Skeletal muscle tissue (tissue), 4 donors: ENCODE results near the gene ECE1. TPM values are rescaled to one million over a fixed set of nuclear protein-coding genes. Genes with fewer than 3 reads are reported as not detected.

Experiments
- H3K27ac ChIP-seq: one replicate; pipeline ENCODE4 v1.7.0; 2013; ENCODE audit warnings: mild to moderate bottlenecking, low read depth, low read length, inconsistent platforms
- H3K27me3 ChIP-seq, 3 donors: one replicate each; pipeline ENCODE4 v1.7.0; 2013; ENCODE audit warnings: low read length in 3 of 3; ENCODE audit not compliant: control insufficient read depth in 3 of 3, insufficient read depth in 3 of 3
- H3K36me3 ChIP-seq, 3 donors: one replicate each; pipeline ENCODE4 v1.7.0; 2013; ENCODE audit warnings: low read length in 3 of 3; ENCODE audit not compliant: control insufficient read depth in 3 of 3, insufficient read depth in 3 of 3
- H3K4me1 ChIP-seq, 3 donors: one replicate each; pipeline ENCODE4 v1.7.0; 2013; ENCODE audit warnings: low read length in 3 of 3, mild to moderate bottlenecking in 3 of 3; ENCODE audit not compliant: control insufficient read depth in 3 of 3, insufficient read depth in 3 of 3
- H3K4me3 ChIP-seq, 3 donors: one replicate each; pipeline ENCODE4 v1.7.0; 2013; ENCODE audit warnings: low read length in 3 of 3
- H3K9ac ChIP-seq, 3 donors: one replicate each; pipeline ENCODE4 v1.7.0; 2013; ENCODE audit warnings: low read length in 3 of 3, mild to moderate bottlenecking in 3 of 3, moderate library complexity in 2 of 3, low read depth in 1 of 3
- H3K9me3 ChIP-seq, 3 donors: one replicate each; pipeline ENCODE4 v1.7.0; 2013; ENCODE audit warnings: low read length in 3 of 3; ENCODE audit not compliant: control insufficient read depth in 3 of 3
- total RNA-seq: library from RNA; depleted of rRNA; stranded (reverse); fragments of >200 nt; gene quantifications from one replicate; pipeline ENCODE4 v1.2.3, GENCODE V29; 2014
- donor health status: Osteomylitis.

Gene ECE1
- total RNA-seq, 1 donor from 2014 or later = 25.6 TPM

DNA sequence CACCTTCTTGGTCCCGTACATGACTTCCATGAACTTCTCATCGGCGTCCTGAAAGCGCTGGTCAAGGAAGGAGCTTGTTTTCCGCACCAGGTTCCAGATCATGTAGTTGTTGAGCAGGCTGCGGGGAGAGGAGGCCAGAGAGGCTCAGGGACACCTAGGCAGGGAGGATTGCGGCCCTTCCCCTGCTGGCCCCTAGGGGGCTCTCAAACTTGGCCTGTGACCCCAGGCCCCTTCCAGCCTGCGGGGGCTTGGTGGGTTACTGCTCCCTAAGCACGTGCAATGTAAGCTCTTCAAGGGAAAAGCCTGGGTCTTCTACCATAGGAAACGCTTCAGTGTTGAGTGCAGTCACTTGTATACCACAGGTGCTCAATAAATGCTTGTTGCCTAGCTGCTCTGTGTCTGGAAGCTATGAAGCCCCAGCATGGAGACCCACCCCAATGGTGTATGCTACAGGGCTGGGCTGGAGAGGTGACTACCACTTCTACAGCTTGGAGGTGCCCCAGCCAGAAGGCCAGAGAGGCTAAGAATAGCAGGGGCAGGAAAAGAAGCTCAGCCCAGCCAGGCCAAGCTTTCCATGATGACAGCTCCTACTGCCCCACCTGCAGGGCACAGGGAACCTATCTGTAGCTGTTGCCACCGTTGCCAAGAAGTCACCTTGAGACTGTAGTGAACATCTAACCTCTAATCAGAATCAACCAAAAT lies 45.1 kb downstream of the ECE1 start:
- Histone ChIP-seq H3K9ac (no peak overlapping the region), H3K9me3 (no peaks in the 10 kb centered on the region), H3K36me3 (peaks cover 28 to 36% (median 29%) of the 10 kb centered on the region in 3 donors), H3K4me3 (no peak overlapping the region), H3K27ac (no peak overlapping the region), H3K4me1 (no peaks in the 10 kb centered on the region), H3K27me3 (no peaks in the 10 kb centered on the region)

DNA sequence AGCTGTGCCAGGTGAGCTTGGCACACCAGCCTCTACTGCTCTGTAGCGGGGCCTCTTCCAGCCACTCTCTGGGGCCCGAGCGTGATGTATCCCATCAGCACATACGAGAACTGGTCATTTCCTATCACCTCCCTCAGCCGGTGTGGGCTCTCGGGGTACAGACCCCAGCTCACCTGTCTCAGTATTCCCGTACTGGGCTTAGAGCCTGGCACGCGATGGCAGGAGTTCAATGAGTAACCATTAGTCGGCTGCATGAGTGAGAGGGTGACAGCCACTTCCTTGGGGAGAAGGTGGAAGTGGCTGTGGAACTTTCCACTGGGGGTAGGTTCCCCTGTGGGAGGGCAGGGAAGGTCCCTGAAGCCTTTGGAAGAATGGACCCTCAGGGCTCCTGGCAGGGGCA lies 46.1 kb downstream of the ECE1 start:
- H3K9ac ChIP-seq = no peak overlapping the region
- H3K36me3 ChIP-seq = peaks cover 28 to 36% (median 28%) of the 10 kb centered on the region in 3 donors
- H3K9me3 ChIP-seq = no peaks in the 10 kb centered on the region
- no peaks in the 10 kb centered on the region for H3K27me3 ChIP-seq
- no peak overlapping the region for H3K4me3 ChIP-seq
- H3K4me1 ChIP-seq = no peaks in the 10 kb centered on the region
- no peak overlapping the region for H3K27ac ChIP-seq

DNA sequence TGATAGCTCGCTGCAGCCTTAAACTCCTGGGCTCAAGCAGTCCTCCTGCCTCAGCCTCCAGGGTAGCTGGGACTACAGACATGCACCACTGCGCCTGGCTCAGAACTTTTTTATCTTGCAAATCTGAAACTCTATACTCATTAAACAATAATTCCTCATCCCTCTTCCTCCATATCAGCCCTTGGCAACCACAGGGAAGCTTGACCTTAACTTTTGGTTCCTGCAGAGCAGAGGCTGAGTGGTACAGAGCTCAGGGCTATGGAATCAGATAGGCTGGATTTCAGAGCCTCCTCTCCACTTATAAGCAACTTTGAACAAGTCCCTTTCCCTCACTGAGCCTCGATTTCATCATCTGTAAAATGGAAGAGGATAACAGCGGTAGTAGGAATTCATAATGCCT lies 47.4 kb downstream of the ECE1 start:
- H3K27me3 ChIP-seq = no peaks in the 10 kb centered on the region
- no peaks in the 10 kb centered on the region for H3K9me3 ChIP-seq
- H3K4me1 ChIP-seq = no peaks in the 10 kb centered on the region
- no peak overlapping the region for H3K4me3 ChIP-seq
- H3K9ac ChIP-seq = no peak overlapping the region
- H3K36me3 ChIP-seq = peaks cover 30 to 41% (median 30%) of the 10 kb centered on the region in 3 donors
- no peak overlapping the region for H3K27ac ChIP-seq

DNA sequence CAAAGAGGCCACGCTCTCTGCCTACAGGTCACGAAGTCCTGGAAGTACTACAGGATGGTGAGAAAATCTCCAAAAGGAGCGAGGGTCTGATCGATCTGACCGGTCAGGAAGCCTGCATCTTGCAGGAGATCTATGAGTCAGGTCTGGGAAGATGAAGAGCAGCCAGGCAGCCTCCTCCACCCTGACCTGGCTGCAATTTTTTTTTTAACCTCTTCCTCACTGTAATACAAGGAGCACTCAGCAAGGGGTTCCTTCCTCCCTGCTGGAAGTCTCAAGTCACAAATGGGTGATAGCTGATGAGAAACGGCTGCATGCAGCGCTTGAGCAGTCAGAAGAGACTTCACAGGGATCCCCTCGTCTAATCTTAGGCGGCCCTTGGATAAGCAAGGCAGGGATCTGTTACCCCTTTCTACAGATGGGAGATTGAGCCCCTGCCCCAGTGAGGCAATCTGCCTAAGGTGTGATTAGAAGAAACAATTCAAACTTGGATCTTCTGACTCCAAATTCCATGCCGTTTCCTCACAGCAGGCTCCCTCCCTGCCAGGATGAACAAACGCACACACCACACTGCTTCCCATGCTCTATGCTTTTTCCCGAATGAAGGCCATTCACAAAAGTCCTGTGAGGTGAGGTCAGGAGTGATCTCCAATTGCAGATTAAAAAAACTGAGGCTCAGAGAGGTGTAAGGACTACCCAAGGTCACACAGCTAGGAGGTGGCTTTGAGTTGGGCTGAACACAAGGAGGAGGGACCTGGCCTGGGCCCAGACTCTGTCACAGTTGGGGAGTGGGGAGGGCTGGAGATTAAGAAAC lies 48.3 kb downstream of the ECE1 start:
- Histone ChIP-seq H3K36me3 (peaks cover 32 to 39% (median 36%) of the 10 kb centered on the region in 3 donors), H3K9ac (no peak overlapping the region), H3K4me1 (no peaks in the 10 kb centered on the region), H3K9me3 (no peaks in the 10 kb centered on the region), H3K4me3 (no peak overlapping the region), H3K27ac (no peak overlapping the region), H3K27me3 (no peaks in the 10 kb centered on the region)

DNA sequence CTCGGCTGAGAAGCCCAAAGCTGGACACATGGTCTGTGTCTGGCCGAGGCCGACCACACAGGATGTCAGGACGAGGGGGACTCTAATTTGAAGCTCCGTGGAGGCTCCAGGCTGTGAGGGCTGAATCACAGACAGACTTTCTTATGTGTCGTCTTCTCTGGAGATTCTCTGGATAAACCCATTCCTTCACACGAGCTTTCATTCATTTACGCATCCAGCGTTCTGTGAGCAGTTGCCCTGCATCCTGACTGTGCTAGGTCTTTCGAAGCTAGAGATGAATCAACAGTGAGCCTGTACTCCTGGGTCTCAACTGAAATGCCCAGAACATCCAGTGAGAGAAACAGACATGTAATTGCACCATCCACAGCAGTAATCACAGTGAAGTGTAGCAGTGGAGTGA lies 49.6 kb downstream of the ECE1 start:
- no peak overlapping the region for H3K4me3 ChIP-seq
- H3K4me1 ChIP-seq = no peaks in the 10 kb centered on the region
- H3K27me3 ChIP-seq = no peaks in the 10 kb centered on the region
- peaks cover 35 to 42% (median 41%) of the 10 kb centered on the region in 3 donors for H3K36me3 ChIP-seq
- H3K9me3 ChIP-seq = no peaks in the 10 kb centered on the region
- H3K27ac ChIP-seq = no peak overlapping the region
- no peak overlapping the region for H3K9ac ChIP-seq

DNA sequence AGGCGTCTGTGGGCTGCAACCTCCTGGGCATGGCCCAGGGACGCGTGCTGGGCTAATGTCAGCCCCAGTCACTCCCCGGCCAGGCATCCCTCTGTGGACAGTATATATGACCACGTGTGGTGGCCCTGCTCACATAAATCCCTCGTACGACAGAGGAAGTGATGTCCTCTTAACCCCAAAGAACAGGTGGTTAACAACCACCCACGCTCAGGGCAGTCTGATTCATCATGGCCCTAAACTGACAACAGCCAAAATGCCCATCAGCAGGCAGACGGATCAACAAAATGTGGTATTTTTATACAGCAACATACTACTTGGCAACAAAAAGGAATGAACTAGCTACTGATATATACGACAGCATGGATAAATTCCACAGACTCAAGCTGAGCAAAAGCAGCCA lies 51.0 kb downstream of the ECE1 start:
- H3K9me3 ChIP-seq = no peaks in the 10 kb centered on the region
- no peak overlapping the region for H3K9ac ChIP-seq
- H3K4me3 ChIP-seq = no peak overlapping the region
- peaks cover 28 to 43% (median 30%) of the 10 kb centered on the region in 3 donors for H3K36me3 ChIP-seq
- no peaks in the 10 kb centered on the region for H3K27me3 ChIP-seq
- H3K4me1 ChIP-seq = no peaks in the 10 kb centered on the region
- H3K27ac ChIP-seq = no peak overlapping the region

DNA sequence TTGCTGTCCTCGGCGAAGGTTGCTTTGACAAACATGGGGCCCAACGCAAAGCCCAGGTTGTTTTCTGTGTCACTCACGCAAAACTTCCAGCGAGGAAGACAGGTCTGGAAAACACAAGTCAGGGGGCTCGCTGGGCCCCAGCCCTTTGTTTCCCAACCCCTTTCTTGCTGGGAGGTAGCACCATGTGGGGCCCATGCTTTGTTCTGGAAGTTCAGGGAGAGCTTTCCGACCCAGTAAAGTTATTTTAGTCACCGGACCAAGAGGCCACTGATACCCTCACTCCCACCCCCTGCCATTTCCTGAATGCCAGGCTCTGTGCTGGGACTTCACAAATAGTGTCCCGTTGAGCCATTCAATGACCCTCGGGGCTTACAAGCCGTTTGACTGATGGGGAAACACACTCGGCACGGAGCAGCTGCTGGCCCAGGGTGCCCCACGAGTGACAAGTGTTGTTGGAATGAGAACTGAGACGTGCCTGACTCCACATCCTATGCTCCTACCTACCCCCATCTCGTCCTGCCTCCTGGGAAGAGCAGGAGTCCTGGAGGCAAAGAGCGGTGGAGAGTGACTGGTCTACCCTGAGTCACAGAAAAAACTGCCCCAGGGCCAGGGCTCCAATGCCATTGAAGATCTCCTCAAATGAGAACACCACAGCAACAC lies 52.0 kb downstream of the ECE1 start:
- H3K27me3 ChIP-seq = no peaks in the 10 kb centered on the region
- peaks cover 20 to 37% (median 30%) of the 10 kb centered on the region in 3 donors for H3K36me3 ChIP-seq
- H3K9ac ChIP-seq = no peak overlapping the region
- H3K4me3 ChIP-seq = no peak overlapping the region
- no peaks in the 10 kb centered on the region for H3K4me1 ChIP-seq
- H3K9me3 ChIP-seq = no peaks in the 10 kb centered on the region
- H3K27ac ChIP-seq = no peak overlapping the region

DNA sequence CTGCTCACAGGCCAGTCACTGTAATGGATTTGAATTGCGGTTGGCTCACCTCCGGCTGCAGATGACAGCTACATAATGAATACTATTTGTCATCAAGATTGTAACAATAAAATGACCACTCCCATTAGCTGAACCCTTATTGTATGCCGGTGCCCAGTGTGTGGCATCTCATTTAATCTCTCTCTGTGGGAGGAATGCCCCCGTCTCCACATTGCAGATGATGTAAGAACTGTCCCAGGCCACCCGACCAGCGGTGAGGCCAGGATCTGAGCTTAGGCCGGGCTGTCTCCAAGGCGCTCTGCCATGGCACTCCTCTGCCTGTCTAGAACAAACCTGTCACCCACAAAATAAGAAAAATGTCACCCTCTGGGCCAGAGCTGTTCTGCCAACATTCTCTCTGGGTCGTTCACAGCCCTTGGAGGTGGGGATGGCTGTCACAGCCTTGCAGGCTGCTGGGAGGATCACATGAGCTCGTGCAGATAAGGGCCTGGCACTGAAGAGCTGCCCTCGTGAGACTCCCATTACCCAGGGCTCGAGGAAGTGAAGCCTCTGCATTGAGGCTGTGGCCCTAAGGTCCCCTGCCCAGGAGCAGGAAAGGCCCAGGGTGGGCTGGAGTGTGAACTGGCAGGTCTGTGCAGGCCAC lies 52.7 kb downstream of the ECE1 start:
- H3K36me3 ChIP-seq = peaks cover 20 to 39% (median 33%) of the 10 kb centered on the region in 3 donors
- no peak overlapping the region for H3K4me3 ChIP-seq
- no peaks in the 10 kb centered on the region for H3K4me1 ChIP-seq
- H3K27ac ChIP-seq = no peak overlapping the region
- H3K27me3 ChIP-seq = no peaks in the 10 kb centered on the region
- no peak overlapping the region for H3K9ac ChIP-seq
- no peaks in the 10 kb centered on the region for H3K9me3 ChIP-seq

DNA sequence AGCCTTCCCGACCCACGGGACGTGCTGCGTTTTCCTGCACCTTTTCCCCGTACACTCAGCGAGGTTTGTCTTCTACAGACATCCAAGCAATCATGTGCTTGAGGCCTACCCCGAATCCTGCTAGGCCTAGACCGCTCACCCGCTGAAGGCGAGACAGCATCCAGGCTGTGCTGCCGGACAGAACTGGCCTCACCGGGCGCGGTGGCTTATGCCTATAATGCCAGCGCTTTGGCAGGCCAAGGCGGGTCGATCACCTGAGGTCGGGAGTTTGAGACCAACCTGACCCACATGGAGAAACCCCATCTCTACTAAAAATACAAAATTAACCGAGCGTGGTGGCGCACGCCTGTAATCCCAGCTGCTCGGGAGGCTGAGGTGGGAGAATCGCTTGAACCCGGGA lies 54.1 kb downstream of the ECE1 start:
- Histone ChIP-seq H3K36me3 (peaks cover 13 to 31% (median 28%) of the 10 kb centered on the region in 3 donors), H3K27me3 (no peaks in the 10 kb centered on the region)

More for the DNA sequence above, 54.1 kb downstream of the ECE1 start:
- H3K9me3 ChIP-seq = no peaks in the 10 kb centered on the region
- no peak overlapping the region for H3K27ac ChIP-seq
- no peak overlapping the region for H3K9ac ChIP-seq
- H3K4me3 ChIP-seq = no peak overlapping the region
- no peaks in the 10 kb centered on the region for H3K4me1 ChIP-seq
